ENCODE measurements around the gene PCGF1. TPM values are rescaled to one million over a fixed set of nuclear protein-coding genes. Genes with fewer than 3 reads are reported as not detected.
"Not testable (repeated sequence)": the region's sequence is repeated elsewhere in the genome, so short reads cannot be mapped to it uniquely, and the experiment has no call there.

Gene PCGF1
- total RNA-seq, 1 donor from 2014 or later: 14.4 TPM

GRCh38 chr2:74474481-74474880, 33.0 kb downstream of the PCGF1 start:
- no peak for DNase-seq (ENCODE audit: extremely low read depth, low read depth, low spot score)

DNA sequence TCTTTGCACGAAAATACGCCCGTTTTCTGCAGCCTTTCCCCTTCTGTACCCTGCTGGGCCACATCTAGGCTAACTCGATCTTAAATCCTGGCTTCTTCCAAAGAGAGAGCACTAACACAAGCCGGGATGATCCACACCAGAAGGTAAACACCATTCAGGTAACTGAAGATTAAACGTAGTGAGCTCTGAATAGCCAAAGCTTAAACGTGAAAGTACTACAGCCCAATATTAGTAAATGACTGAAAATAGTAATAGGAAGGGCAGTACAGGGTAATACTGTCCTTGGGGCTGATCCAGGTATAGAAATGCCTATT, 34.6 kb downstream of the PCGF1 start:
- DNase-seq (ENCODE audit: extremely low read depth, low read depth, low spot score): no peak

- DNase-seq (ENCODE audit: extremely low read depth, low read depth, low spot score): peak; percentile 75
Observed at GRCh38 chr2:74472086-74472944, 35.2 kb downstream of the PCGF1 start, which contains the start of gene MRPL53. TSS of gene MRPL53 (minus strand) at chr2:74472680. CDS start at chr2:74472660, 20 bp downstream.

GRCh38 chr2:74471332-74472065, 36.0 kb downstream of the PCGF1 start:
- no peak for DNase-seq (ENCODE audit: extremely low read depth, low read depth, low spot score)

GRCh38 chr2:74470742-74471141, 36.8 kb downstream of the PCGF1 start:
- DNase-seq (ENCODE audit: extremely low read depth, low read depth, low spot score): not testable (repeated sequence)

- no peak for DNase-seq (ENCODE audit: extremely low read depth, low read depth, low spot score)
Observed at GRCh38 chr2:74464406-74464805, 43.1 kb downstream of the PCGF1 start.

DNA sequence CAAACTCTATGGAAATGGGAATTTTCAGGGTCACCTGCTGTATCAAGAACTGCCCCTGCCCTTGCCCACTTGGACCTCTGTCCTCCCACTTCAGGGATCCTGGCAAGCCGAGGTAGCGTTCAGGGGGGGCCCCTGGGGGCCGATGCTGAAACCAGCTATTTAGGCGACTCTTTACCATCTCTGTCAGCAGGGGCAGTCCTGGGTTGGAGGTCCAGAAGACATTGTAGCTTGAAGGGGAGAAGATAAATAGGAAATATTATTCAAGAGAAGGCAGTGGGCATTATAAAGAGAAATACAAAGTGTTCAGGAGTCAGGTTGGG, 44.7 kb downstream of the PCGF1 start:
- no peak for DNase-seq (ENCODE audit: extremely low read depth, low read depth, low spot score)

GRCh38 chr2:74462054-74462785, 45.3 kb downstream of the PCGF1 start:
- no peak for DNase-seq (ENCODE audit: extremely low read depth, low read depth, low spot score)

- no peak for DNase-seq (ENCODE audit: extremely low read depth, low read depth, low spot score)
Observed at GRCh38 chr2:74461187-74462053, 46.1 kb downstream of the PCGF1 start.

DNA sequence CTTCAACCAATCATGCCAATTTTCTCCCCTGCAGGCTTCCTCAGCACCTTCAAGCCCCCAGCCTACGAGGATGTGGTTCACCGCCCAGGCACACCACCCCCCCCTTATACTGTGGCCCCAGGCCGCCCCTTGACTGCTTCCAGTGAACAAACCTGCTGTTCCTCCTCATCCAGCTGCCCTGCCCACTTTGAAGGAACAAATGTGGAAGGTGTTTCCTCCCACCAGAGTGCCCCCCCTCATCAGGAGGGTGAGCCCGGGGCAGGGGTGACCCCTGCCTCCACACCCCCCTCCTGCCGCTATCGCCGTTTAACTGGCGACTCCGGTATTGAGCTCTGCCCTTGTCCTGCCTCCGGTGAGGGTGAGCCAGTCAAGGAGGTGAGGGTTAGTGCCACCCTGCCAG, 47.3 kb downstream of the PCGF1 start:
- not testable (repeated sequence) for DNase-seq (ENCODE audit: extremely low read depth, low read depth, low spot score)

- DNase-seq (ENCODE audit: extremely low read depth, low read depth, low spot score): not testable (repeated sequence)
Observed at GRCh38 chr2:74459503-74460118, 47.9 kb downstream of the PCGF1 start.

DNA sequence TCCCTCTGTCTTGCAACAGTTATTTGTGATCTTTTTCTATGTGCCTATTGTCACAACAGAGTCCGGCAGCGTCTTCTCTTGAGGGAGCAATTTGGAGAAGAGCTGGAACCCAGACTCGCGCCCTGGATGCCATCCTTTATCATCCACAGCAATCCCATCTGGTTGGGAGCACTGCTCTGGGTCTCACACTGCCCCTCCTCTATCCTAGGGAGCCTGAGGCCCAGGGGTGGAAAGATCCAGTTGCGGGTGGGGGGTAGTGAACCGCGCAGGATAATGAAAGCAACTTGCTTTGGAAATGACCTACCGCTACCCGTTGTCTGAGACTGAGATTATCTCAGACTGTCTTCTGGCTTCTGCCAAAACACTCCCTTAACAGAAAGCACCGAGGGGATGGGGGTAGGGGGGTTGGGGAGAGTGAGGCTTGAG, 48.5 kb downstream of the PCGF1 start:
- DNase-seq (ENCODE audit: extremely low read depth, low read depth, low spot score): no peak

DNA sequence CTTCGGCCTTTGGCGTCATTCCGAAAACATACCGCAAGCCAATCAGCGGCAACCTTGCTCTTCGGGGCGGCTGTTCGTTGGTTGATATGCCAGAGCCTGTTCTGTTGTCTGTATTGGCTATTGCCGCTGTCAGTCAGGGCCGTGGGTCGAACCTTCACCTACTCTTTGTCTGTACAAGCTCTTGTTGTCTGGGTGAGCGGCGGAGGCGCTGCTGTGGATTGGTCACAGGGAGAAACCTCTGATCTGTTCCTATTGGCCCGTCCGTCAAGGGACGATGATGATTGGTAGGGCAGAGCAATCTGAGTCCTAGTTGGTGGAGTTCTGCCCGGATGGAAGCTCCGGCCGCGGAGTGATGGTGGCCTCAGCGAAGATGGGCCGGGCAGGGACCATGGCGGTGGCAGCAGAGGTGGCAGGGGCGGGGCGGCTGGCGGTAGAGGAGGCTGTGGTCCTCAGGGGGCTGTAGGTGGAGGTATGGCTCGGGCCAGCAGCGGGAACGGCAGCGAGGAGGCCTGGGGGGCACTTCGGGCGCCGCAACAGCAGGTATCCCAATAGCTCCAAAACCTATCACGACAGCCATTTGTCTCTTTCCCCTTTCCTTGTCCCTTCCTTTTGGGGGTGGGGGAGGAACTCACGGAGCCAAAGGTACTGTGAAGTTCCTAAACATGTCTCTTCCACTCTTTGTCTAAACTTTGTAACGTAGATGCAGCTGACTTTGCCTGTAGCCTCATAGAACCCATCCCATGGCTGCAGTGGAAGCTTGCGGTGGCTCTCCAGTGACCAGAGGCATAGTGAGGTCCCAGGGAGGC, 49.2 kb downstream of the PCGF1 start, which contains the start of gene WBP1:
Gene WBP1, plus strand, starts transcription at position 307 of the 806 bp plus-strand sequence. Its CDS starts 165 bp downstream, at position 472.
- DNase-seq (ENCODE audit: extremely low read depth, low read depth, low spot score): peak; percentile 100

DNA sequence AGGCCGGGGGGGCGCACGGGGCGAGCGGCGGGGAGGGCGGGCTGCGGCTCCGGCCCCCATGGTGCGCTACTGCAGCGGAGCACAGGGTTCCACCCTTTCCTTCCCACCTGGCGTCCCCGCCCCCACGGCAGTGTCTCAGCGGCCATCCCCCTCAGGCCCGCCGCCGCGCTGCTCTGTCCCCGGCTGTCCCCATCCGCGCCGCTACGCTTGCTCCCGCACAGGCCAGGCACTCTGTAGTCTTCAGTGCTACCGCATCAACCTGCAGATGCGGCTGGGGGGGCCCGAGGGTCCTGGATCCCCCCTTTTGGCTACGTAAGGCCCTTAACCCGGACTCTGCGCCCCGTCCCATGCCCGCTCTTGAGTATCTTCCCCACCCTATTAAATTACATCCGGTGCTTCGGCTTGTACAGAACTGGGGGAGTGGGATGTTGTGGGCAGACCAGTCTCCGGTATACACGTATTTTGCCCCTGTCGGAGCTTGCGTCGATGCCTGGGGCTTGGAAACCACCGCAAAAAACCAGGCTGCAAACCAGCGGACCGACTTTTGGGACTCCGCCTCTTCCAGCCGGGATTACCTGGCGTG, 49.9 kb downstream of the PCGF1 start:
- no peak for DNase-seq (ENCODE audit: extremely low read depth, low read depth, low spot score)

DNA sequence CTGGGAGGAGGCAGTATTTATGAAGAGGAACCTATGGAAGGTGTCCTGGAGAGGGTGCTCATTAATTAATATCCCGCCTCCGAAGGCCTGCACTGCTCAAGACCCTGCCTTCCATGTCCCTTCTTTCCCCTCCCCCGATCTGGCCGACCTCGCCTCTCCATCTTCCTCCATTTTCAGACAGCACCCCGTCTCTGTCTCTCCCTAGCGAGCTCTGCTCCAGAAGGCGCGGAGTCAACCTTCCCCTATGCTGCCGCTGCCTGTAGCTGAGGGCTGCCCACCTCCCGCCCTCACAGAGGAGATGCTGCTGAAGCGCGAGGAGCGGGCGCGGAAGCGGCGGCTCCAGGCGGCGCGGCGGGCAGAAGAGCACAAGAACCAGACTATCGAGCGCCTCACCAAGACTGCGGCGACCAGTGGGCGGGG, 50.4 kb downstream of the PCGF1 start:
- DNase-seq (ENCODE audit: extremely low read depth, low read depth, low spot score): no peak
